PC-9 (cell line): Measurements from ENCODE around the gene SETD3. TPM values are rescaled to one million over a fixed set of nuclear protein-coding genes. Genes with fewer than 3 reads are reported as not detected.

Source experiments
- BruUV-seq: library from RNA; stranded (reverse); fragments of 400-500 nt; replicated peaks from 2 replicates; lab custom pipeline; 2021; lab: Mats Ljungman, UMichigan
- CTCF ChIA-PET: fragments of 300-600 bp; sonication (Branson Sonifier 250); formaldehyde crosslinking; loops from one replicate; lab custom pipeline; 2022; ENCODE audit warnings: antibody characterized with exemption; lab: Charles Lee
- POLR2A ChIA-PET: fragments of 300-600 bp; sonication (Branson Sonifier 250); formaldehyde crosslinking; loops from one replicate; lab custom pipeline; 2022; ENCODE audit warnings: antibody characterized with exemption; ENCODE audit not compliant: unreplicated experiment; lab: Charles Lee
- DNase-seq, 2 experiments: peaks; one replicate each; pipeline versions ENCODE4 v3.0.0 to v3.0.0-alpha.2; 2015 to 2022; ENCODE audit warnings: mixed read lengths in 1 of 2
- H2AFZ ChIP-seq: fragments of 200-600 bp; sonication (generic); 2 replicates; pipeline ENCODE4 v1.8.1; 2017; ENCODE audit warnings: antibody characterized with exemption
- H3F3A ChIP-seq: fragments of 200-600 bp; sonication (generic); 2 replicates; pipeline ENCODE4 v1.8.1; 2017; ENCODE audit warnings: antibody characterized with exemption, mild to moderate bottlenecking, low read depth; ENCODE audit not compliant: insufficient read depth
- H3K27ac ChIP-seq: fragments of 200-600 bp; sonication (generic); 2 replicates; pipeline ENCODE4 v1.6.1; 2016; ENCODE audit warnings: mixed run types
- H3K27me3 ChIP-seq: fragments of 200-600 bp; sonication (generic); 2 replicates; pipeline ENCODE4 v1.6.1; 2016; ENCODE audit warnings: low read depth, mixed run types; ENCODE audit not compliant: insufficient read depth
- H3K36me3 ChIP-seq: fragments of 200-600 bp; sonication (generic); 2 replicates; pipeline ENCODE4 v1.6.1; 2016; ENCODE audit warnings: low read depth, mixed run types
- H3K4me1 ChIP-seq: fragments of 200-600 bp; sonication (generic); replicated peaks from 2 replicates; pipeline ENCODE4 v1.6.1; 2016; ENCODE audit warnings: mixed run types; ENCODE audit not compliant: insufficient read depth
- H3K4me2 ChIP-seq: fragments of 200-600 bp; sonication (generic); 2 replicates; pipeline ENCODE4 v1.6.1; 2017; ENCODE audit warnings: mixed run types
- H3K4me3 ChIP-seq: fragments of 200-600 bp; sonication (generic); 2 replicates; pipeline ENCODE4 v1.6.1; 2016; ENCODE audit warnings: mixed run types
- H3K79me2 ChIP-seq: fragments of 200-600 bp; sonication (generic); 2 replicates; pipeline ENCODE4 v1.6.1; 2017; ENCODE audit warnings: low read depth, mixed run types
- H3K9me2 ChIP-seq: fragments of 200-600 bp; sonication (generic); 2 replicates; pipeline ENCODE4 v1.8.1; 2017; ENCODE audit warnings: mild to moderate bottlenecking; ENCODE audit not compliant: insufficient read depth
- H3K9me3 ChIP-seq: fragments of 200-600 bp; sonication (generic); 2 replicates; pipeline ENCODE4 v1.8.1; 2016; ENCODE audit warnings: low read depth; ENCODE audit not compliant: insufficient read depth
- H4K20me1 ChIP-seq: fragments of 200-600 bp; sonication (generic); 2 replicates; pipeline ENCODE4 v1.8.1; 2017; ENCODE audit not compliant: insufficient read depth
- EZH2 ChIP-seq: fragments of 200-600 bp; sonication (generic); IDR thresholded peaks from 2 replicates; pipeline ENCODE4 v1.8.0; 2017; ENCODE audit warnings: antibody characterized with exemption, low read depth
- intact Hi-C: fragments of 100-400 bp; cut with micrococcal nuclease; formaldehyde crosslinking; loops from one replicate; pipeline ENCODE4 v1.10.0; 2022; ENCODE audit not compliant: unreplicated experiment
- total RNA-seq: library from RNA; stranded (reverse); gene quantifications from 2 replicates; pipeline ENCODE4 v1.2.3, GENCODE V29; 2021
- TF ChIP-seq, protein P1 (sequence below): fragments of 200-600 bp; sonication (generic); conservative IDR thresholded peaks from 2 replicates; pipeline ENCODE4 v1.6.1; 2017; ENCODE audit warnings: mixed run types, antibody characterized with exemption, mild to moderate bottlenecking, moderate library complexity

SETD3 gene
- total RNA-seq, 1 experiment from 2014 or later: 13.4 TPM

DNA sequence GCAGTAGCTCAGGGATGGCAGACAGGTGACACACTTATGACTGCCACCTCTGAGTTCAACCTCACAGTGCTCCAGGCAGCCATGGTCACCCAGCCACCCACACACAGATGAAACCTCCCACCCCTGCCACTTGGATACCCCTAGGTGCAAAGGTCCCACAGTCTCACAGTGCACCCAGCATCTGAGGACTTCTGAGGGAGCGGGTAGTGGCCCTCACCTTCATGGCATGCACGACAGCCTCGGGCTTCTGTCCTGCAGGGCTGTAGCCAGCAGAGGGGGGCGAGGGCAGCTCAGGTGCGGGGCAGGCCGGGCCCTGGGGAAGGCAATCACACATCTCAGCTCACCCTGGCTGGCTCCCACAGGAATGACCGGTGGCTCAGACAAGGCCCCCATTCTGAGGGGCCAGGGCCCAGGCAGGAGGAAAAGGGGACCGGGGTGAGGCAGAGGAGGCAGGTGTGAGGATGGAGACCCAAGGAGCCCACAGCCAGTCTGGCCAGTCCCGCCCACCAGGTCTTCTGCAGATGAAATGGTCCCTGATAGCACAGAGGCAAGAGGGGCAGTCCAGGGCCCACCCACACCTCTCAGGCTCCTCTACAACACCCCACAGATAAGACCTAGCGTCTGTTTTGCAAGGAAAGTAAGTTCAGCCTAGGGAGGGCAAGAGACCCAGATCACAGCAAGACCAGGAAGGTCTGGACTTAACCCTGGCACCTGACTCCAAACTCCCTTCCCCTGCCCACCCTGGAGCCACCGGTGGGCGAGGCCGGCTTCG is 36.4 kb upstream of the SETD3 start:
- POLR2A ChIA-PET: no interaction called here
- BruUV-seq: no TSS peak
- intact Hi-C loops: no loop called here
- H3K4me1 ChIP-seq: no peaks in the 10 kb centered on the region
- H2AFZ ChIP-seq: no peak overlapping the region
- H3K27me3 ChIP-seq: no peaks in the 10 kb centered on the region
- no peak for DNase-seq
- H3F3A ChIP-seq: no peaks in the 10 kb centered on the region
- no peak overlapping the region for H3K27ac ChIP-seq
- H4K20me1 ChIP-seq: no peaks in the 10 kb centered on the region
- CTCF ChIA-PET: no interaction called here
- no peaks in the 10 kb centered on the region for H3K79me2 ChIP-seq
- no peaks in the 10 kb centered on the region for H3K36me3 ChIP-seq
- no peak overlapping the region for H3K4me2 ChIP-seq
- no peak overlapping the region for H3K4me3 ChIP-seq
- TF ChIP-seq, protein P1, sequence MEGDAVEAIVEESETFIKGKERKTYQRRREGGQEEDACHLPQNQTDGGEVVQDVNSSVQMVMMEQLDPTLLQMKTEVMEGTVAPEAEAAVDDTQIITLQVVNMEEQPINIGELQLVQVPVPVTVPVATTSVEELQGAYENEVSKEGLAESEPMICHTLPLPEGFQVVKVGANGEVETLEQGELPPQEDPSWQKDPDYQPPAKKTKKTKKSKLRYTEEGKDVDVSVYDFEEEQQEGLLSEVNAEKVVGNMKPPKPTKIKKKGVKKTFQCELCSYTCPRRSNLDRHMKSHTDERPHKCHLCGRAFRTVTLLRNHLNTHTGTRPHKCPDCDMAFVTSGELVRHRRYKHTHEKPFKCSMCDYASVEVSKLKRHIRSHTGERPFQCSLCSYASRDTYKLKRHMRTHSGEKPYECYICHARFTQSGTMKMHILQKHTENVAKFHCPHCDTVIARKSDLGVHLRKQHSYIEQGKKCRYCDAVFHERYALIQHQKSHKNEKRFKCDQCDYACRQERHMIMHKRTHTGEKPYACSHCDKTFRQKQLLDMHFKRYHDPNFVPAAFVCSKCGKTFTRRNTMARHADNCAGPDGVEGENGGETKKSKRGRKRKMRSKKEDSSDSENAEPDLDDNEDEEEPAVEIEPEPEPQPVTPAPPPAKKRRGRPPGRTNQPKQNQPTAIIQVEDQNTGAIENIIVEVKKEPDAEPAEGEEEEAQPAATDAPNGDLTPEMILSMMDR: no peak
- TF ChIP-seq EZH2: no peak
- no peaks in the 10 kb centered on the region for H3K9me3 ChIP-seq
- no peaks in the 10 kb centered on the region for H3K9me2 ChIP-seq

DNA sequence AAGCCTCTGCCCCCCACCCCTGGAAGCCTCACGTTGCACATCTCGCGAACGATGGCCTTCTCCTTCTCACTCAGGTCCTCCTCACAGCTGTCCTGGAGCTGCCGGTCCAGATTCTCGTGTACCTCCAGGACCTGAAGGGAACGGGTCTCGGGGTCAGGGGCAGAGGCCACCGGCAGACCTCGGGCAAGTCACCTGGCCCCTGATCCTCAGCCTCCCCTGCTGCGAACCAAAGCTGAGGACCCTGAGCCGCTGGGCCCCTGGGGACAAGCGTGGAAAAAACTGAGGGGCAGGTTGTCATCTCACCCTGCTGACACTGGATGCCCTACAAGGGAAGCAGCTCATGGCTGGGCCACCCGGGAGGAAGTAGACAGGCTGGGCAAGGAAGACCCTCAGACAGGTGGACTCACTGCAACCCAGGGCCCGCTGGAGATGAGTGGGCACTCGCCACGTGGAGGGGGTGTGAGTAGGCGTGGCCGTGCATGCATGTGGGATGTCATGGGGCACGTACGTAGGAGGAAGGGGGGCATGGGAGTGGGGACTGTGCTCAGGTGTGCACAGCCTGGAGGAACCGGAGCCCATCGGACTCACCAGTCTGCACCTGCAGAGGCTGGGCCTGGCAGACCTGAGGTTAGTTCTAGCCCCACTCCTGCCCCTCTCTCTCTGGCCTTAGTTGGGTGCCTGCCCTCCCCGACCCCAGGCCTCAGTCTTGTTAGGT is 35.7 kb upstream of the SETD3 start:
- Histone ChIP-seq H3F3A (no peaks in the 10 kb centered on the region), H3K4me3 (no peak overlapping the region), H3K9me2 (no peaks in the 10 kb centered on the region), H2AFZ (no peak overlapping the region), H3K4me2 (no peak overlapping the region), H4K20me1 (no peaks in the 10 kb centered on the region), H3K27ac (no peak overlapping the region), H3K36me3 (no peaks in the 10 kb centered on the region), H3K27me3 (no peaks in the 10 kb centered on the region), H3K9me3 (no peaks in the 10 kb centered on the region), H3K4me1 (no peaks in the 10 kb centered on the region), H3K79me2 (no peaks in the 10 kb centered on the region)
- no TSS peak for BruUV-seq
- TF ChIP-seq EZH2: no peak
- TF ChIP-seq, protein P1: no peak
- DNase-seq: no peak
- POLR2A ChIA-PET: no interaction called here
- CTCF ChIA-PET: no interaction called here
- intact Hi-C loops: no loop called here

DNA sequence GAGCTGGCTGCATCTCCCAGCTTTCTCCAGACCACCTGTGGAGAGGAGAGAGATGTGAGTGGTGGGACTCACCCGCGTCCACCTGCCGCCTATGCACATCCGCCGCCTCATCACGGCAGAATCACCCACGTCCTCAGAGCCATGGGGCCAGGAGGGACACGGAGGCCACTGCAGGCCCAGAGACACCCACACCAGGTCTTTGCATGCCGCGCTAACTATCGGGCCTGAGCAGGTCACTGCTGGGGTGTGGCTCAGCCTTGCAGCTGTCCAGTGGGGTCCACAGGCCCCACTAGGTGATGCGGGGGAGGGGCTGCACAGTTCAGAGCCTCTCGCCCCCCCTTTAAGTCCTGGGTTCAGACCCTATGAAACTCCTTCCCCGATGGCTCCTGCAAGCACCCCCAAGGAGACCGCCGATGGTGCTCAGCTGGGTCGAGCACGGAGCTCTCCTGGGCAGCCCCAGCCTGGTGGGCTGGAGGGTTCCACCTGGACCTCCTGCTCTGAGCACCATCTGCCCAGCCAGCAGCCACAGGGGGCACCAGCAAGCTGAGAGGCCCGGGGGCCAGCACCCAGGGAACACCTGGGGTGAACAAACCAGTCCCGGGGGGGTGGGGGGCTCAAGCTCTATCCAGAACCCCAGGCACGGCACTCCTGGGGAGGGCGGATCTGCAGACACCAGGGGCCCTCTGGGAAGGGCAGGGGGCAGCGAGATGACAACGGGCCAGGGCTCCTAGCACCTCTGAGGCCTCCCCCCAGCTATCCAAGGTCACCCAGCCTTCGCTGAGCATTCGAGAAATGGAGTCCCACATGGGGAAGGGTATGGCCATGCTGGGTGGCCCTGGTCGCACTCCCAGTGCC is 34.9 kb upstream of the SETD3 start:
- DNase-seq: no peak
- Histone ChIP-seq H3K4me1 (no peaks in the 10 kb centered on the region), H3K9me3 (no peaks in the 10 kb centered on the region), H2AFZ (no peak overlapping the region), H3F3A (no peaks in the 10 kb centered on the region), H3K36me3 (no peaks in the 10 kb centered on the region), H4K20me1 (no peaks in the 10 kb centered on the region), H3K27me3 (no peaks in the 10 kb centered on the region), H3K9me2 (no peaks in the 10 kb centered on the region), H3K27ac (no peak overlapping the region), H3K4me2 (no peak overlapping the region), H3K4me3 (no peak overlapping the region), H3K79me2 (no peaks in the 10 kb centered on the region)
- no TSS peak for BruUV-seq
- ChIA-PET CTCF (no interaction called here), POLR2A (no interaction called here)
- TF ChIP-seq, protein P1: no peak
- no peak for TF ChIP-seq EZH2
- intact Hi-C loops: no loop called here
